GM12872 (cell line): ENCODE data around the gene OVOL2.

Experiments
- TF ChIP-seq, protein P1 (sequence below): IDR thresholded peaks from 3 replicates; pipeline ENCODE4 v1.5.1; 2011; ENCODE audit warnings: low read depth, mild to moderate bottlenecking, low read length, moderate library complexity; ENCODE audit not compliant: insufficient read depth

The OVOL2 gene

DNA sequence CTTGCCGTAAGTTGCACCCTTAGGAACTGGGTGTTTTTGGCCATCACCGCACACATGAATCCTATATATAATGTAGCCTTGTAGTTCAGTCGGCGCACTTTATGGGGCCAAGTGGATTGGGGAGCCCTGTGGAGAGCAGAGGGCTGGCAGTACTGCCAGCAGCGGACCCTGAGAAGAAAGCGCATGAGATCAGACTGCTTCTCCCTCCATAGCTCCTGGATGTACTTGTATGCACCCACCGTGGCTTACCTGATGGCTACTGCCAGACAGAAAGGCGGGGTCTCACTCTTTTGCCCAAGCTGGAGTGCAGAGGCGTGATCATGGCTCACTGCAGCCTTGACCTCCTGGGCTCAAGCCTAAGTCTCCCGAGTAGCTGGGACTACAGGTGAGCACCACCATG is 32.8 kb upstream of the OVOL2 start:
- TF ChIP-seq, protein P1, sequence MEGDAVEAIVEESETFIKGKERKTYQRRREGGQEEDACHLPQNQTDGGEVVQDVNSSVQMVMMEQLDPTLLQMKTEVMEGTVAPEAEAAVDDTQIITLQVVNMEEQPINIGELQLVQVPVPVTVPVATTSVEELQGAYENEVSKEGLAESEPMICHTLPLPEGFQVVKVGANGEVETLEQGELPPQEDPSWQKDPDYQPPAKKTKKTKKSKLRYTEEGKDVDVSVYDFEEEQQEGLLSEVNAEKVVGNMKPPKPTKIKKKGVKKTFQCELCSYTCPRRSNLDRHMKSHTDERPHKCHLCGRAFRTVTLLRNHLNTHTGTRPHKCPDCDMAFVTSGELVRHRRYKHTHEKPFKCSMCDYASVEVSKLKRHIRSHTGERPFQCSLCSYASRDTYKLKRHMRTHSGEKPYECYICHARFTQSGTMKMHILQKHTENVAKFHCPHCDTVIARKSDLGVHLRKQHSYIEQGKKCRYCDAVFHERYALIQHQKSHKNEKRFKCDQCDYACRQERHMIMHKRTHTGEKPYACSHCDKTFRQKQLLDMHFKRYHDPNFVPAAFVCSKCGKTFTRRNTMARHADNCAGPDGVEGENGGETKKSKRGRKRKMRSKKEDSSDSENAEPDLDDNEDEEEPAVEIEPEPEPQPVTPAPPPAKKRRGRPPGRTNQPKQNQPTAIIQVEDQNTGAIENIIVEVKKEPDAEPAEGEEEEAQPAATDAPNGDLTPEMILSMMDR = no peak

DNA sequence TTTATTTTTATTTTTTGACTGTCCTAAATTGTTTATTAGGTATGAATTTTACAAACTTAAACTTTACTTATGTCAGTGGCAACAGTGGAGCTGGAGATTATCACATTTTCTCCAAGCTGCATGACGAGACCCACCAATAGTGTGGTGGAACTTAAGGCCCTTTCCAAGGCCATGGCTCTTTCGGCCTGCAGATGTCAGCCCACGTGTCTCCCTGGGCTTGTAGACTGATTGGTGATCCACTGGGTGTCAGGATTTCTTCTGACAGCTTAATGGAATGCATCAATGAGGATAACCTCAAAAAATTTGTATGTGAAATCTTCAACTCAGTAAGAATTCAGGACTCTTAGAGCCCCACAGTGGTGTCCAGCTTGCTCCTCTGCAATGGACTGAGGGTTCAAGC is 32.3 kb upstream of the OVOL2 start:
- TF ChIP-seq, protein P1 = no peak

DNA sequence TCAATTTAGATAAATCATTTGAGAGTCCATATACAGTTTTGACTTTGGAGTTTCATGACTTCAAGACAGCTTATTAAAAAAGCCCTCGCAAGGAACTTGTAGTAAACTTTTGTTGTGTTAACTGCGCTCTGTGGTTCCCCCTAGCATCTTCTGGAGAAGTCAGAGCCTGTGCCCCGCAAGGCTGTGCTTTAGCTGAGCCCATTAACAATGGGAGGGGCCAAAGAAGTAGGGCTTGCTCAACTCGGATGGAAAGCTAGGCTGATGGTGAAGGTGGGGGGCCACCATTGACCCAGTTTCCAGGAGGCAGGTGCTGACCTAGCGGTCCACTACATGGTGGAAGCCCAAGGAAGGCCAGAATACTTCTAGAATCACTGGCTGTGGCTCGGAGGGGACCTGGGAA is 29.3 kb upstream of the OVOL2 start:
- TF ChIP-seq, protein P1 = no peak

DNA sequence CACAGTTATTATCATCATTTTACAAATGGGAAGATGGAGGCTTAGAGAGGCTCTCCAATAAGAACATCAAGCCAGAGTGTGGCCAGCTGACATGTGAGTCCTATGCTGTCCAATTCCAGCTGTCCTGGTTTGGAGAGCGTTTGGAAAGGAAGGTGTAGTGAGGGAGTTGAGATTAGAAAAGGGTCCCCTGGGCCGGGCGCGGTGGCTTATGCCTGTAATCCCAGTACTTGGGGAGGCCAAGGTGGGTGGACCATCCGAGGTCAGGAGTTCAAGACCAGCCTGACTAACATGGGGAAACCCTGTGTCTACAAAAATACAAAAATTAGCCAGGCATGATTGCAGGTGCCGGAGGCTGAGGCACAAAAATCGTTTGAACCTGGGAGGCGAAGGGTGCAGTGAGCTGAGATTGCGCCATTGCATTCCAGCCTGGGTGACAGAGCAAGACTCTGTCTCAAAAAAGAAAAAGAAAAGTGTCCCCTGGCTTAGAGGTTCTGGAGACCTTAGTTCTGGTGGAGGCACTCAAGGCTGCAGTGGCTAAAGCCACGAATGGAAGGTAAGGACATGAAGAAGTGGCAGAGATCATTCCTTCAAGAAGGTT is 22.1 kb upstream of the OVOL2 start:
- TF ChIP-seq, protein P1 = no peak

DNA sequence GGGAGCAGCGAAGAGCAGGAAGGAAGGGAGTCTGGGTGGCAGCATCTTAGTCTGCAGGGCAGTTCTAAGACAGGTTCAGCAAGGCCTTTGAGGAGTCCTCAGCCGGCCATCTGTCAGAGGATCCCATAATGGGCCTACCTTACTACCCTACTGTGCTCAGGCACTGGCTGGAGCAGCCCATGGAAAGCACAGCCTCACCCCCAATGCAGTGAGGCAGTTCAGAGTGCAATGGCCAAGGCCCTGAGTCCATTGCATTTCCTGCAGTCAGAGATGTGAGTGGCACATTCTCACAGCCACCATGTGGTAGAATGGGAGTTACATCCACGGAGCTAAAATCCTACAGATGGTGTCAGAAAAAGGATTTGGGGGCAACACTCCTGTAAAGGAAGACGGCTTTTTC is 19.4 kb upstream of the OVOL2 start:
- TF ChIP-seq, protein P1 = no peak

DNA sequence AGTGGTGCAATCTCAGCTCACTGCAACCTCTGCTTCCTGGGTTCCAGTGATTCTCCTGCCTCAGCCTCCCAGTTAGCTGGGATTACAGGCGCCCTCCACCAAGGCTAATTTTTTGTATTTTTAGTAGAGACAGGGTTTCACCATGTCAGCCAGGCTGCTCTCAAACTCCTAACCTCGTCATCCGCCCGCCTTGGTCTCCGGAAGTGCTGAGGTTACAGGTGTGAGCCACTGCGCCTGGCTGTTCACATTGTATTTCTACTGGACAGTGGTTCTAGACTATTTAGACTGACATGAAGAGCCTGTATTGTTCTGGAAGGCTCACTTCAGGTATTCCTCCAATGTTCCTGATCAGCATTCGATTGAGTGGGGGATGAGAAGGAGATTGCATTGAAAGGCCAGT is 14.8 kb upstream of the OVOL2 start:
- TF ChIP-seq, protein P1 = no peak

DNA sequence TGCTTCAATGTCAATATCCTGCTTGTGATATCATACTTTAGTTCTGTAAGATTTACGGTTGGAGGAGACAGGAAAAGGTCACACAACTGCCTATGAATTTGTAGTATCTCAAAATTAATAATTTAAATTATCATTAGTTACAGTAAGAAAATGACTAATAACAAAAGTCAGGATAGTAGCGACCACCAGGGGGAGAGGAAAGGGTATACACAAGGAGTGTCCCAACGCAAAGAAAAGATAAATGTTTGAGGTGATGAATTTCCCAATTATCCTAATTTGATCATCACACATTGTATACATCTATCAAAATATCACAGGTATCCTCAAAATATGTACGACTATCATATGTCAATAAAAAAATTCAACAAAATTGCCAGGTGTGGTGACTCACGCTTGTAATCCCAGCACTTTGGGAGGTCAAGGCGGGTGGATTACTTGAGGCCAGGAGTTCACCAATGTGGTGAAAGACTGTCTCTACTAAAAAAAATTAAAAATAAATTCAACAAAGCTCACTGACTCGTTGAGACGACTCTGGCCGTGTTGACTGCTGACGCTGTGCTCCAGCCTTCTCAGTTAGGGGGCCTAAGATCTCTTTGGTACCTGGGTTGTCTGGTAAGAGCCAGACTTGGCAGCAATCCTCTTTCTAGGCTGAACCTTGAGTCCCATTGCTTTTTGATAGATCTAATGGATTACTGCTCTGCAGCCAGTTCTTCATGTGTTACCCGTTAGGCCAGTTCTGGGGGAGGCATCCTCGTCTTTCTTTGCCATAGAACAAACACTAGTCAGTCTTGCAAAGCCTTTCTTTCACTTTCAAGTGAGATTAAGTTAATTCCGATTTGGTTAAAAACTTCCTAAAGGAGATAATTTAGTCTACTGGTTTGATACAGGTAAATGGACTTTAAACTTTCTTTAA is 9.0 kb upstream of the OVOL2 start:
- TF ChIP-seq, protein P1 = no peak
